K562 (cell line): ENCODE measurements around the gene RASSF6.

Experiments used
- CBFB ChIP-seq: sonication (generic); formaldehyde crosslinking; IDR thresholded peaks from 2 replicates; pipeline ENCODE4 v1.4.0; 2020; ENCODE audit warnings: mild to moderate bottlenecking, missing genetic modification reagents
- CBX5 ChIP-seq: IDR thresholded peaks from 2 replicates; pipeline ENCODE4 v1.6.1; 2014; ENCODE audit warnings: low read depth, borderline replicate concordance
- CTCF ChIP-seq, 3 experiments: IDR thresholded peaks in 2 of 3; conservative IDR thresholded peaks in 1 of 3; 2 replicates each; pipeline ENCODE4 v1.5.1; 2011 to 2012; ENCODE audit warnings: low read length in 3 of 3, mild to moderate bottlenecking in 3 of 3, control low read depth in 2 of 3, improper control_type of control experiment in 1 of 3, inconsistent platforms in 1 of 3, low read depth in 1 of 3, mixed read lengths in 1 of 3, moderate library complexity in 1 of 3; ENCODE audit not compliant: insufficient read depth in 2 of 3
- ESRRA ChIP-seq: fragments of 450-650 bp; IDR thresholded peaks from 2 replicates; pipeline ENCODE4 v1.6.1; 2014; ENCODE audit warnings: low read depth, mild to moderate bottlenecking, moderate library complexity, borderline replicate concordance
- ILF3 ChIP-seq: fragments of 450-650 bp; IDR thresholded peaks from 2 replicates; pipeline ENCODE4 v1.6.1; 2018; ENCODE audit warnings: antibody characterized with exemption, mild to moderate bottlenecking, moderate library complexity, borderline replicate concordance
- JUND ChIP-seq, 2 experiments: IDR thresholded peaks; 2 replicates in 1 of 2; 3 replicates in 1 of 2; pipeline ENCODE4 v1.6.1; 2011; ENCODE audit warnings: borderline replicate concordance in 2 of 2, low read depth in 2 of 2, low read length in 2 of 2, improper control_type of control experiment in 1 of 2, missing biosample characterization in 1 of 2, missing genetic modification characterization in 1 of 2, missing genetic modification reagents in 1 of 2
- PATZ1 ChIP-seq: fragments of 250-450 bp; sonication (Bioruptor Pico); IDR thresholded peaks from 2 replicates; pipeline ENCODE4 v1.5.0; 2020; ENCODE audit warnings: mild to moderate bottlenecking, borderline replicate concordance
- REST ChIP-seq, 2 experiments: fragments of 450-650 bp; formaldehyde crosslinking in 1 of 2; IDR thresholded peaks; 2 replicates each; pipeline versions ENCODE4 v1.4.0 to v1.6.1; 2014 to 2020; ENCODE audit warnings: mild to moderate bottlenecking in 2 of 2, borderline replicate concordance in 1 of 2, low read depth in 1 of 2
- SIN3A ChIP-seq, 2 experiments: fragments of 150-350 bp in 1 of 2; IDR thresholded peaks; 2 replicates each; pipeline ENCODE4 v1.6.1; 2011 to 2016; ENCODE audit warnings: borderline replicate concordance in 2 of 2, low read depth in 2 of 2, low read length in 2 of 2, mild to moderate bottlenecking in 2 of 2, moderate library complexity in 2 of 2; ENCODE audit not compliant: control insufficient read depth in 1 of 2
- SREBF2 ChIP-seq: sonication (generic); formaldehyde crosslinking; IDR thresholded peaks from 2 replicates; pipeline ENCODE4 v1.4.0; 2020; ENCODE audit warnings: mild to moderate bottlenecking, missing genetic modification reagents
- ZNF583 ChIP-seq: fragments of 250-450 bp; sonication (Bioruptor Pico); IDR thresholded peaks from 2 replicates; pipeline ENCODE4 v1.4.0; 2020
- ZNF592 ChIP-seq: fragments of 450-650 bp; IDR thresholded peaks from 2 replicates; pipeline ENCODE4 v1.6.1; 2017; ENCODE audit warnings: antibody characterized with exemption, mild to moderate bottlenecking

GRCh38 chr4:73603271-73603710 lies 16.9 kb downstream of the RASSF6 start:
- TF ChIP-seq SREBF2 (CRISPR knock-in tag), result no peak
- TF ChIP-seq ZNF592, result no peak
- no peak for TF ChIP-seq SIN3A (IDR thresholded peaks at IDR 0.05; ENCODE audit: borderline replicate concordance in 2 of 2, control insufficient read depth in 1 of 2, low read depth in 2 of 2, low read length in 2 of 2)
- no peak for TF ChIP-seq ESRRA
- no peak for TF ChIP-seq CTCF (IDR thresholded peaks at IDR 0.05 in 2 of 3, conservative IDR thresholded peaks at IDR 0.05 in 1 of 3; ENCODE audit: insufficient read depth in 2 of 3, low read depth in 1 of 3, low read length in 3 of 3)
- no peak for TF ChIP-seq CBX5
- TF ChIP-seq PATZ1 (CRISPR knock-in tag), result no peak
- no peak for TF ChIP-seq CBFB
- no peak for TF ChIP-seq ILF3
- TF ChIP-seq JUND (IDR thresholded peaks at IDR 0.05; ENCODE audit: borderline replicate concordance, low read depth, low read length), result no peak
- no peak for TF ChIP-seq JUND (tag; IDR thresholded peaks at IDR 0.05; ENCODE audit: borderline replicate concordance, low read depth, low read length)
- TF ChIP-seq REST (IDR thresholded peaks at IDR 0.05; ENCODE audit: borderline replicate concordance), result no peak
- TF ChIP-seq REST (CRISPR knock-in tag; IDR thresholded peaks at IDR 0.05; ENCODE audit: low read depth), result no peak
- no peak for TF ChIP-seq ZNF583 (CRISPR knock-in tag)
